ENCODE data around the gene MPRIP. TPM values are rescaled to one million over a fixed set of nuclear protein-coding genes. Genes with fewer than 3 reads are reported as not detected.
"Not testable (repeated sequence)": the region's sequence is repeated elsewhere in the genome, so short reads cannot be mapped to it uniquely, and the experiment has no call there.

Gene MPRIP
- total RNA-seq, 6 experiments from 2014 or later = 39.0 to 97.6 (median 76.7) TPM

DNA sequence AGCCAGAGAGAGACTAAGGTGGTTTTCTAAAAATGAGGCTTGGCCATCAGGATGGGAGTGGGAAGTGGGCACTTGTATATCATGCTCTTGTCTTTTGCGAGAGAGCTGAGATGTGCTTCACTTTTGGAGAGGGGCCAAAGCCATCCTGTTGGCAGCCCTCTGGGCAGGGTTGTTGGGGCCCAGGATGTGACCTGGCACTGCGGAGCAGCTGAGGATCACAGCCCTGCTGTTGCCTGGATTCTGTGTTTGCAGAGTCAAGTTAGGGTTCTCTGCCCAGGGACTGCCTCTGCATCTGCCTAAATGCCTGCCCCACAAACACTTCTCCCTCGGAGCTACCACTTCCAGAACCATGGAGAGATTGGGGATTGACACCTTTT lies 92.7 kb downstream of the MPRIP start:
- Histone ChIP-seq H3K27ac (no peak overlapping the region), H3K9me3 (no peaks in the 10 kb centered on the region), H3K4me1 (no peaks in the 10 kb centered on the region), H3K4me3 (no peak overlapping the region), H3K27me3 (no peaks in the 10 kb centered on the region), H3K36me3 (peaks cover 0 to 64% (median 20%) of the 10 kb centered on the region in 4 donors)
- peak in 1 of 4 donors; percentile 12 for ATAC-seq
- 73% methylated on average over 2 of the region's 3 CpGs for WGBS (ENCODE audit: insufficient coverage, low coverage, low lambda C conversion rate, missing lambda C conversion rate)
- intact Hi-C loops (cut with DNase I) = no loop called here
- peak in 2 of 3 donors; percentile 8 to 36 for DNase-seq
- TF ChIP-seq, protein P1, sequence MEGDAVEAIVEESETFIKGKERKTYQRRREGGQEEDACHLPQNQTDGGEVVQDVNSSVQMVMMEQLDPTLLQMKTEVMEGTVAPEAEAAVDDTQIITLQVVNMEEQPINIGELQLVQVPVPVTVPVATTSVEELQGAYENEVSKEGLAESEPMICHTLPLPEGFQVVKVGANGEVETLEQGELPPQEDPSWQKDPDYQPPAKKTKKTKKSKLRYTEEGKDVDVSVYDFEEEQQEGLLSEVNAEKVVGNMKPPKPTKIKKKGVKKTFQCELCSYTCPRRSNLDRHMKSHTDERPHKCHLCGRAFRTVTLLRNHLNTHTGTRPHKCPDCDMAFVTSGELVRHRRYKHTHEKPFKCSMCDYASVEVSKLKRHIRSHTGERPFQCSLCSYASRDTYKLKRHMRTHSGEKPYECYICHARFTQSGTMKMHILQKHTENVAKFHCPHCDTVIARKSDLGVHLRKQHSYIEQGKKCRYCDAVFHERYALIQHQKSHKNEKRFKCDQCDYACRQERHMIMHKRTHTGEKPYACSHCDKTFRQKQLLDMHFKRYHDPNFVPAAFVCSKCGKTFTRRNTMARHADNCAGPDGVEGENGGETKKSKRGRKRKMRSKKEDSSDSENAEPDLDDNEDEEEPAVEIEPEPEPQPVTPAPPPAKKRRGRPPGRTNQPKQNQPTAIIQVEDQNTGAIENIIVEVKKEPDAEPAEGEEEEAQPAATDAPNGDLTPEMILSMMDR (IDR thresholded peaks at IDR 0.05) = no peak
- TF ChIP-seq POLR2A (IDR thresholded peaks at IDR 0.05) = no peak

- H3K36me3 ChIP-seq = peaks cover 0 to 64% (median 22%) of the 10 kb centered on the region in 4 donors
- H3K9me3 ChIP-seq; intact Hi-C loops (cut with DNase I); ATAC-seq; H3K27ac ChIP-seq; H3K4me1 ChIP-seq; H3K4me3 ChIP-seq; H3K27me3 ChIP-seq: not testable (repeated sequence)
- peak in 1 of 3 donors; percentile 35 for DNase-seq
- no CpG with 5 or more reads among the region's 5 CpGs for WGBS (ENCODE audit: insufficient coverage, low coverage, low lambda C conversion rate, missing lambda C conversion rate)
Measured at GRCh38 chr17:17136221-17136620, 94.0 kb downstream of the MPRIP start.

GRCh38 chr17:17137731-17138585 lies 95.7 kb downstream of the MPRIP start:
- no peak overlapping the region for H3K4me3 ChIP-seq
- H3K27me3 ChIP-seq = no peaks in the 10 kb centered on the region
- H3K36me3 ChIP-seq = peaks cover 0 to 66% (median 19%) of the 10 kb centered on the region in 4 donors
- H3K9me3 ChIP-seq = no peaks in the 10 kb centered on the region
- no peak overlapping the region for H3K27ac ChIP-seq
- no peak for TF ChIP-seq POLR2A (IDR thresholded peaks at IDR 0.05)
- TF ChIP-seq, protein P1 (IDR thresholded peaks at IDR 0.05) = no peak
- ATAC-seq (peak in 1 of 4 donors; percentile 13), DNase-seq (peak in 2 of 3 donors; percentile 19 to 55)
- WGBS (ENCODE audit: insufficient coverage, low coverage, low lambda C conversion rate, missing lambda C conversion rate) = no CpG with 5 or more reads among the region's 30 CpGs
- no peaks in the 10 kb centered on the region for H3K4me1 ChIP-seq
- intact Hi-C loops (cut with DNase I) = no loop called here

DNA sequence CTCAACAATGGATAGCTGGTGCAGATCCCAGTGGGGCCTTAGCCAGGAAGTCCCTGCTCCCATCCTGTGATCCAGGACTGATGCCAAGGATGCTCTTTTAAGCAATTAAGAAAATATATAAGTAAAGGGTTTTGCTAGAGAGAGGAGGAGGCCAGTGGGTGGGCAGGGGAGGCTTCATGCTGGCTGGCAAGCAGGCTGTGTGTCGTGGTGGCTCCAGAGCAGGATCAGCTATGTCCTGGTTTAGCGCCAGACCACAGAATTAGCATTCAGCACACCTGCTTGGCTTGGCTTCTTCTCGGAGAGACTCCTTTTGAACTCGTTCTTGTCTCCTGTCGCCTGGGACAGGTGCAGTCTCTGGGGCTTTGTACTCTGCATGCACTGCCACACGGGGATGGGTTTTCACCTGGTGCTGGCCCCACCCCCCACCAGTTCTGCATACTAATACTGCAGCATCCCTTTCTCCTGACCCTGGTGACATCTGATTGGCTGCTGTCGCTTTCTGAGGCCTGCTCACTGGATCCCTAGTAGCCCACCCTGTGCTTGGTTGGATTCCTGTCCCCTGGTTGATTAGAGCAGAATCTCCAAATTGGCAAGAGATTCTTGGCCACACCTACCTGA lies 97.8 kb downstream of the MPRIP start:
- DNase-seq = peak in 2 of 3 donors; percentile 12 to 15
- no peak overlapping the region for H3K27ac ChIP-seq
- 100% methylated on average over 1 of the region's 7 CpGs for WGBS (ENCODE audit: insufficient coverage, low coverage, low lambda C conversion rate, missing lambda C conversion rate)
- H3K4me1 ChIP-seq = no peaks in the 10 kb centered on the region
- intact Hi-C loops (cut with DNase I) = no loop called here
- ATAC-seq = no peak
- no peaks in the 10 kb centered on the region for H3K27me3 ChIP-seq
- no peak overlapping the region for H3K4me3 ChIP-seq
- no peak for TF ChIP-seq POLR2A (IDR thresholded peaks at IDR 0.05)
- TF ChIP-seq, protein P1 (IDR thresholded peaks at IDR 0.05) = no peak
- peaks cover 0 to 74% (median 17%) of the 10 kb centered on the region in 4 donors for H3K36me3 ChIP-seq
- no peaks in the 10 kb centered on the region for H3K9me3 ChIP-seq

GRCh38 chr17:17140590-17140980 lies 98.3 kb downstream of the MPRIP start:
- Histone ChIP-seq H3K27ac (no peak overlapping the region), H3K4me1 (no peaks in the 10 kb centered on the region), H3K9me3 (no peaks in the 10 kb centered on the region), H3K27me3 (no peaks in the 10 kb centered on the region), H3K4me3 (no peak overlapping the region), H3K36me3 (peaks cover 0 to 76% (median 17%) of the 10 kb centered on the region in 4 donors)
- TF ChIP-seq POLR2A (IDR thresholded peaks at IDR 0.05) = no peak
- TF ChIP-seq, protein P1 (IDR thresholded peaks at IDR 0.05) = no peak
- DNase-seq = peak in 2 of 3 donors; percentile 11 to 39
- peak in 2 of 4 donors; percentile 8 to 18 for ATAC-seq
- intact Hi-C loops (cut with DNase I) = no loop called here
- 67% methylated on average over 3 of the region's 5 CpGs for WGBS (ENCODE audit: insufficient coverage, low coverage, low lambda C conversion rate, missing lambda C conversion rate)
